Ishikawa (cell line): ENCODE results near the gene KLHL10.
A peak's percentile ranks its signal among the peaks of the same experiment; 100 is the strongest.

ENCODE experiments used
- CEBPB ChIP-seq: IDR thresholded peaks from 2 replicates; pipeline ENCODE4 v1.6.1; 2012
- CREB1 ChIP-seq: IDR thresholded peaks from 2 replicates; pipeline ENCODE4 v1.6.1; 2012; ENCODE audit warnings: low read depth
- EGR1 ChIP-seq: IDR thresholded peaks from 2 replicates; pipeline ENCODE4 v1.6.1; 2012
- EP300 ChIP-seq: IDR thresholded peaks from 2 replicates; pipeline ENCODE4 v1.6.1; 2012; ENCODE audit warnings: borderline replicate concordance
- FOXM1 ChIP-seq: IDR thresholded peaks from 2 replicates; pipeline ENCODE4 v1.6.1; 2012; ENCODE audit warnings: low read depth, borderline replicate concordance
- MAX ChIP-seq: IDR thresholded peaks from 2 replicates; pipeline ENCODE4 v1.6.1; 2012
- NFIC ChIP-seq: IDR thresholded peaks from 2 replicates; pipeline ENCODE4 v1.6.1; 2012
- RAD21 ChIP-seq: IDR thresholded peaks from 2 replicates; pipeline ENCODE4 v1.6.1; 2012; ENCODE audit warnings: low read depth
- REST ChIP-seq: IDR thresholded peaks from 2 replicates; pipeline ENCODE4 v1.6.1; 2012; ENCODE audit warnings: low read depth, mild to moderate bottlenecking
- TAF1 ChIP-seq: IDR thresholded peaks from 2 replicates; pipeline ENCODE4 v1.6.1; 2012; ENCODE audit warnings: low read depth, mild to moderate bottlenecking
- TCF12 ChIP-seq: IDR thresholded peaks from 2 replicates; pipeline ENCODE4 v1.6.1; 2012; ENCODE audit warnings: low read depth
- TEAD4 ChIP-seq: IDR thresholded peaks from 2 replicates; pipeline ENCODE4 v1.6.1; 2012
- USF1 ChIP-seq: IDR thresholded peaks from 2 replicates; pipeline ENCODE4 v1.6.1; 2012
- YY1 ChIP-seq: IDR thresholded peaks from 2 replicates; pipeline ENCODE4 v1.6.1; 2012; ENCODE audit warnings: low read depth
- ZBTB7A ChIP-seq: IDR thresholded peaks from 2 replicates; pipeline ENCODE4 v1.6.1; 2012; ENCODE audit warnings: low read depth

The KLHL10 gene

GRCh38 chr17:41796121-41796895, 41.3 kb upstream of the KLHL10 start:
- no peak for TF ChIP-seq MAX
- TF ChIP-seq REST: no peak
- TF ChIP-seq TEAD4: no peak
- TF ChIP-seq TCF12: no peak
- TF ChIP-seq ZBTB7A: no peak
- TF ChIP-seq USF1: no peak
- TF ChIP-seq CREB1: no peak
- TF ChIP-seq EGR1: no peak
- no peak for TF ChIP-seq NFIC
- TF ChIP-seq CEBPB: no peak
- no peak for TF ChIP-seq RAD21
- TF ChIP-seq TAF1: no peak
- no peak for TF ChIP-seq EP300

GRCh38 chr17:41797377-41797776, 40.2 kb upstream of the KLHL10 start:
- TF ChIP-seq CEBPB: no peak
- no peak for TF ChIP-seq NFIC
- TF ChIP-seq RAD21: no peak
- no peak for TF ChIP-seq USF1
- no peak for TF ChIP-seq REST
- TF ChIP-seq CREB1: no peak
- TF ChIP-seq MAX: no peak
- no peak for TF ChIP-seq YY1
- TF ChIP-seq EGR1: no peak
- TF ChIP-seq FOXM1: no peak
- TF ChIP-seq TAF1: no peak
- no peak for TF ChIP-seq EP300
- TF ChIP-seq TEAD4: no peak
- TF ChIP-seq ZBTB7A: no peak
- TF ChIP-seq TCF12: no peak

- TF ChIP-seq RAD21 (no peak; the same call in 1 of the 2 replicates), USF1 (no peak)
These were observed 38.3 kb upstream of the KLHL10 start for GRCh38 chr17:41799366-41799765.

GRCh38 chr17:41800601-41801373, 36.8 kb upstream of the KLHL10 start:
- TF ChIP-seq ZBTB7A: 0 out of 2 replicates have a peak, but pooled peaks have one; percentile 37
- TF ChIP-seq MAX: peak; percentile 56
- TF ChIP-seq TCF12: peak; percentile 67
- TF ChIP-seq TAF1: 0 out of 2 replicates have a peak, but pooled peaks have one; percentile 31
- TF ChIP-seq CREB1: no peak
- TF ChIP-seq FOXM1: no peak
- TF ChIP-seq RAD21: peak; percentile 3; the same call in 1 of the 2 replicates
- TF ChIP-seq TEAD4: peak; percentile 73; the same call in 1 of the 2 replicates
